Cardiac muscle cell (in vitro differentiated cells and primary cell): ENCODE data around the gene CCDC32. TPM values are rescaled to one million over a fixed set of nuclear protein-coding genes. Genes with fewer than 3 reads are reported as not detected.

Source experiments
- DNase-seq, 2 donors: peaks; one replicate each; pipeline versions ENCODE4 v3.0.0 to v3.0.0-alpha.2; 2010 to 2017; ENCODE audit warnings: low read depth in 1 of 2, low spot score in 1 of 2
- H3K27ac ChIP-seq: fragments of 200-600 bp; sonication (generic); 2 replicates; pipeline ENCODE4 v1.5.1; 2016
- H3K27me3 ChIP-seq: fragments of 200-600 bp; sonication (generic); 2 replicates; pipeline ENCODE4 v1.6.0; 2016; ENCODE audit warnings: control low read depth
- H3K36me3 ChIP-seq: fragments of 200-600 bp; sonication (generic); 2 replicates; pipeline ENCODE4 v1.5.1; 2016; ENCODE audit warnings: control low read depth
- H3K4me1 ChIP-seq: fragments of 200-600 bp; sonication (generic); 2 replicates; pipeline ENCODE4 v1.8.1; 2017; ENCODE audit warnings: low read depth, mild to moderate bottlenecking, mixed run types
- H3K4me3 ChIP-seq: fragments of 200-600 bp; sonication (generic); 2 replicates; pipeline ENCODE4 v1.5.1; 2016; ENCODE audit warnings: mild to moderate bottlenecking
- H3K9me3 ChIP-seq: fragments of 200-600 bp; sonication (generic); 2 replicates; pipeline ENCODE4 v1.5.1; 2017; ENCODE audit warnings: low read depth, mild to moderate bottlenecking, control low read depth
- polyA plus RNA-seq: library from polyadenylated mRNA; unstranded; fragments of >200 nt; fragmentation: Nextera tagmentation; extraction: Ambion mirVana; gene quantifications from 2 replicates; pipeline ENCODE4 v1.2.1, GENCODE V29; 2016
- total RNA-seq: library from RNA; depleted of rRNA; stranded (reverse); fragments of >200 nt; gene quantifications from 2 replicates; pipeline ENCODE4 v1.2.3, GENCODE V29; 2016
- TF ChIP-seq, protein P1 (sequence below): IDR thresholded peaks from 2 replicates; pipeline ENCODE4 v1.5.1; 2012; ENCODE audit warnings: low read depth, mild to moderate bottlenecking, low read length

The CCDC32 gene
- total and polyA plus RNA-seq, 2 experiments from 2014 or later, result 16.7 to 26.2 TPM

DNA sequence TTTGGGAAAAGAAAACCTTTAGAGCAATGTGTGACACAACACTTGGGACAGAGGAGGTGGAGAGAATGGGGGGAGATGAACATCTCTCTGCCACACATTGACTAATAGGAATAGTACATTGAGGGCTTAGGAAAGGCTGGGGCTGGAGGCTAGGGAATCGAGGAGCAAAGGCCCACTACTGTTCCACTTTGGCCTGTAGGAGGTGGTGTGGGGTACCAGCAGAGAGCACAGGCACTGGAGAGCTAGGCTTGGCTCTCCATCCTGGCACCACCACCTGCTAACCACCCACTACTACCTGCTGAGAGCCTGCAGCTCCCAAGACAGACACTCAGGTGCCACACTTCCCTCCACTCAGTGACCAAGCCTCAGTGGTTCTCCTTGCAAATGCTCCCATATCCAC lies 19.4 kb downstream of the CCDC32 start:
- Histone ChIP-seq H3K4me3 (no peak overlapping the region), H3K36me3 (no peaks in the 10 kb centered on the region), H3K4me1 (peaks cover 12% of the 10 kb centered on the region), H3K9me3 (no peaks in the 10 kb centered on the region), H3K27me3 (no peaks in the 10 kb centered on the region), H3K27ac (no peak overlapping the region)
- TF ChIP-seq, protein P1, sequence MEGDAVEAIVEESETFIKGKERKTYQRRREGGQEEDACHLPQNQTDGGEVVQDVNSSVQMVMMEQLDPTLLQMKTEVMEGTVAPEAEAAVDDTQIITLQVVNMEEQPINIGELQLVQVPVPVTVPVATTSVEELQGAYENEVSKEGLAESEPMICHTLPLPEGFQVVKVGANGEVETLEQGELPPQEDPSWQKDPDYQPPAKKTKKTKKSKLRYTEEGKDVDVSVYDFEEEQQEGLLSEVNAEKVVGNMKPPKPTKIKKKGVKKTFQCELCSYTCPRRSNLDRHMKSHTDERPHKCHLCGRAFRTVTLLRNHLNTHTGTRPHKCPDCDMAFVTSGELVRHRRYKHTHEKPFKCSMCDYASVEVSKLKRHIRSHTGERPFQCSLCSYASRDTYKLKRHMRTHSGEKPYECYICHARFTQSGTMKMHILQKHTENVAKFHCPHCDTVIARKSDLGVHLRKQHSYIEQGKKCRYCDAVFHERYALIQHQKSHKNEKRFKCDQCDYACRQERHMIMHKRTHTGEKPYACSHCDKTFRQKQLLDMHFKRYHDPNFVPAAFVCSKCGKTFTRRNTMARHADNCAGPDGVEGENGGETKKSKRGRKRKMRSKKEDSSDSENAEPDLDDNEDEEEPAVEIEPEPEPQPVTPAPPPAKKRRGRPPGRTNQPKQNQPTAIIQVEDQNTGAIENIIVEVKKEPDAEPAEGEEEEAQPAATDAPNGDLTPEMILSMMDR, result no peak
- no peak for DNase-seq

DNA sequence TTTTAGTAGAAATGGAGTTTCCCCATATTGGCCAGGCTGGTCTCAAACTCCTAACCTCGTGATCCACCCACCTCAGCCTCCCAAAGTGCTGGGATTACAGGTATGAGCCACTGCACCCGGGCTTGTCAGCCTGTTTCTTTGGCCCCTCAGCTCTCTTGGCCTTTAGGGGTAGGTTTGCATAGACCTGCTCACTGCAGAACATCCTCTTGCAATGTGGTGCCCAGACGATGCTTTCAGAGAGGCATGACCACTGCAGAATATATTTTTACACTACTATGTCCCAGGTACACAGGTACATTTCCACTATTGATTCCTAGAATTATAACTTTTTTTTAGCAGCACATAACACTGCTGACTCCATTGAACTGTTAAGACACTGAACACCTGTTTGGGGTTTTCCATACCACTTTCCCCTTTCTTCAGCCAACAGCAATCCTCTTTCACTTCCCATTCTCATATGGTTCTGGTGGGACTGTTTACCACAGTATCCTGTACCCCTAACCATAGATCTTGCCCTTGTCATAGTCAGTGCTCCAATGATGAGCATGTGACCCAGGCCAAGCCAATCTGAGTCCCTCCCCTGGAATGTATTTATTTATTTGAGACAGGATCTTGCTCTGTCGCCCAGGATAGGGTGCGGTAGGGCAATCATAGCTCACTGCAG lies 21.1 kb downstream of the CCDC32 start:
- no peaks in the 10 kb centered on the region for H3K27me3 ChIP-seq
- no peak for DNase-seq
- TF ChIP-seq, protein P1, result no peak
- no peak overlapping the region for H3K4me3 ChIP-seq
- no peaks in the 10 kb centered on the region for H3K36me3 ChIP-seq
- no peaks in the 10 kb centered on the region for H3K9me3 ChIP-seq
- H3K4me1 ChIP-seq, result peaks cover 4% of the 10 kb centered on the region
- H3K27ac ChIP-seq, result no peak overlapping the region

DNA sequence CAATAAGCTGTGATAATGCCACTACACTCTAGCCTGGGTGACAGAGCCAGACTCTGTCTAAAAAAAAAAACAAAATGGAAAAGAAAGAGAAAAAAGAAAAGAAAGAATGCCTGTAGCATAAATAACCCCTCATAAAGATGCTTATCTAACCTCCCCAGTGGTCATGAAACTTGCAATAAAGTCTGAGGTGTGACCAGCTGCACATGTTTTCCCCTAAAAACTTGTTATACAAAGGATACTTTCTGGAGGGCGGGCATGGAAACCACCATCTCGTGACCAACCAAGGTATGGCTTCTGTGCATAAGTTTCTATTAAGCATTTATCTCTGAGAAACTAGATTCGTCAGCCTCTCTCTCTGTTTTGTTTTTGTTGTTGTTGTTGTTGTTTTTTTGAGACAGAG lies 21.8 kb downstream of the CCDC32 start:
- no peak overlapping the region for H3K27ac ChIP-seq
- no peaks in the 10 kb centered on the region for H3K9me3 ChIP-seq
- DNase-seq, result no peak
- peaks cover 9% of the 10 kb centered on the region for H3K4me1 ChIP-seq
- TF ChIP-seq, protein P1, result no peak
- H3K27me3 ChIP-seq, result no peaks in the 10 kb centered on the region
- H3K4me3 ChIP-seq, result no peak overlapping the region
- H3K36me3 ChIP-seq, result no peaks in the 10 kb centered on the region

DNA sequence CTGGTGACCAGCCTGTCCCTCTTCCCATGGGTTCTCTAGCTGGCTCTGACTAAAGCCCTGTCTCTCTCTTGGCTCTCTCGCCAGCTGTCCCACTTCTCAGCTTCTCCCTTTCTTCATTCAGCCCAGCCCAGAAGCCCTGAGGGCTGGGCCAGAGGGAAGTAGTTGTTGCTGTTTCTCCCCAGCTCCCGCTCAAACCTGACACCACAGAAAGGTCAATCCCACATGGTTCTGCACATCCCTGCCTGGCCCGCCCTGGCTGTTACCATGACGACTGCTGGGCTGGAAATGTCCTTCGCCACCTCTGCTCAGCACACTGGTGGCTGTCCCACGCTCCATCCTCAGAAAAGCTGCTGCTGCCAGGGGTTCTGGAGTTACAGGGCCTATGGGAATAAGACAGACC lies 25.9 kb downstream of the CCDC32 start:
- H3K36me3 ChIP-seq, result no peaks in the 10 kb centered on the region
- TF ChIP-seq, protein P1, result no peak
- H3K4me1 ChIP-seq, result peaks cover 9% of the 10 kb centered on the region
- no peaks in the 10 kb centered on the region for H3K27me3 ChIP-seq
- H3K27ac ChIP-seq, result peak overlapping the region; percentile 16
- DNase-seq, result peak in 1 of 2 donors; percentile 39
- no peaks in the 10 kb centered on the region for H3K9me3 ChIP-seq
- no peak overlapping the region for H3K4me3 ChIP-seq

DNA sequence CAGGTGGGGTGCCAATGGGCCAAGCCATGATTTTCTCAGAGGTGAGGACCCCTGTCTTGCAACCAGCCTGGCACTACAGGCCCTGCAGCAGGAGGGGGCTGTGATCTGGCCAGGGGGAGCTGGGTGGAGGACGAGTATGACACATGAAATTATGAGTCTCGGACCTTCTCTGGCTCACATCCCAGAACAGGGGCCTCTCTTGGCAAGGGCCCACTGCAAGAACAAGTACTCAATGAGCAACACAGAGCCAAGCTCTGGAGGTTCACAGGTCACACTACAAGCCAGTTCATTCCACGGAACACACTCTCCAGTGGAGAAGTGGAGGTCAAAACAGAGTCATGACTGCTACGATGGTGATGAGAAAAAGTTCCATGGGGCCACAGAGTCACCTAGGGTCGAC lies 28.3 kb downstream of the CCDC32 start:
- TF ChIP-seq, protein P1, result no peak
- H3K27ac ChIP-seq, result no peak overlapping the region
- no peak overlapping the region for H3K4me3 ChIP-seq
- DNase-seq, result peak in 1 of 2 donors; percentile 68
- no peaks in the 10 kb centered on the region for H3K9me3 ChIP-seq
- H3K27me3 ChIP-seq, result no peaks in the 10 kb centered on the region
- H3K4me1 ChIP-seq, result peaks cover 9% of the 10 kb centered on the region
- H3K36me3 ChIP-seq, result no peaks in the 10 kb centered on the region

DNA sequence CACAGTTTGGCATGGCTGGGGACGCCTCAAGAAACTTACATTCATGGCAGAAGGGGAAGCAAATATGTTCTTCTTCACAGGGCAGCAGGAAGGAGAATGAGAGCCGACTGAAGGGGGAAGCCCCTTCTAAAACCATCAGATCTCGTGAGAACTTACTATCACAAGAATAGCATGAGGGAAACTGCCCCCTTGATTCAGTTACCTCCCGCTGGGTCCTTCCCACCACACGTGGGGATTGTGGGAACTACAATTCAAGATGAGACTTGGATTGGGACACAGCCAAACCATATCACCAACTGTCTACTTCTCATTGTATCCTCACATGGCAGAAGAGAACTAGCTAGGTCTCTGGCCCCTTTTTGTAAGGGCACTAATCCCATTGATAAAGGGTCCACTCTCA lies 30.5 kb downstream of the CCDC32 start:
- Histone ChIP-seq H3K27ac (no peak overlapping the region), H3K4me1 (peaks cover 9% of the 10 kb centered on the region), H3K4me3 (no peak overlapping the region), H3K9me3 (no peaks in the 10 kb centered on the region), H3K36me3 (no peaks in the 10 kb centered on the region), H3K27me3 (no peaks in the 10 kb centered on the region)
- TF ChIP-seq, protein P1, result no peak
- DNase-seq, result no peak
